Measurements from ENCODE around the gene TBC1D19. TPM values are rescaled to one million over a fixed set of nuclear protein-coding genes. Genes with fewer than 3 reads are reported as not detected.
"Not testable (repeated sequence)": the region's sequence is repeated elsewhere in the genome, so short reads cannot be mapped to it uniquely, and the experiment has no call there.

The TBC1D19 gene
- 8.8 and 11.7 TPM in 2 replicates for total RNA-seq

GRCh38 chr4:26583865-26584652 is at the start of gene TBC1D19:
Gene TBC1D19 (plus strand): TSS chr4:26584084. CDS start chr4:26584194, 110 bp downstream.
- DNase-seq (ENCODE audit: low read depth, low spot score) = peak; percentile 61

GRCh38 chr4:26542991-26543390 is 40.9 kb upstream of the TBC1D19 start:
- no peak for DNase-seq (ENCODE audit: low read depth, low spot score)

- DNase-seq (ENCODE audit: low read depth, low spot score) = no peak
Measured at GRCh38 chr4:26544421-26544820, 39.5 kb upstream of the TBC1D19 start.

GRCh38 chr4:26548379-26548778 is 35.5 kb upstream of the TBC1D19 start:
- not testable (repeated sequence) for DNase-seq (ENCODE audit: low read depth, low spot score)

GRCh38 chr4:26557164-26557563 is 26.7 kb upstream of the TBC1D19 start:
- no peak for DNase-seq (ENCODE audit: low read depth, low spot score)

- DNase-seq (ENCODE audit: low read depth, low spot score) = no peak
Measured at GRCh38 chr4:26558166-26558895, 25.6 kb upstream of the TBC1D19 start.

GRCh38 chr4:26566133-26566532 is 17.8 kb upstream of the TBC1D19 start:
- no peak for DNase-seq (ENCODE audit: low read depth, low spot score)

- peak; percentile 54 for DNase-seq (ENCODE audit: low read depth, low spot score)
Measured at GRCh38 chr4:26568446-26568994, 15.4 kb upstream of the TBC1D19 start.

- no peak for DNase-seq (ENCODE audit: low read depth, low spot score)
Measured at GRCh38 chr4:26570596-26570995, 13.3 kb upstream of the TBC1D19 start.

GRCh38 chr4:26573389-26573794 is 10.5 kb upstream of the TBC1D19 start:
- no peak for DNase-seq (ENCODE audit: low read depth, low spot score)

- no peak for DNase-seq (ENCODE audit: low read depth, low spot score)
Measured at GRCh38 chr4:26574563-26574962, 9.3 kb upstream of the TBC1D19 start.

GRCh38 chr4:26576231-26576739 is 7.6 kb upstream of the TBC1D19 start:
- DNase-seq (ENCODE audit: low read depth, low spot score) = no peak

- DNase-seq (ENCODE audit: low read depth, low spot score) = no peak
Measured at GRCh38 chr4:26577066-26577465, 6.8 kb upstream of the TBC1D19 start.

- DNase-seq (ENCODE audit: low read depth, low spot score) = no peak
Measured at GRCh38 chr4:26579169-26579568, 4.7 kb upstream of the TBC1D19 start.

GRCh38 chr4:26581341-26581740 is 2.5 kb upstream of the TBC1D19 start:
- not testable (repeated sequence) for DNase-seq (ENCODE audit: low read depth, low spot score)

GRCh38 chr4:26583538-26583864 is 383 bp upstream of the TBC1D19 start:
- DNase-seq (ENCODE audit: low read depth, low spot score) = no peak

- no peak for DNase-seq (ENCODE audit: low read depth, low spot score)
Measured at GRCh38 chr4:26584725-26585124, 841 bp downstream of the TBC1D19 start.

GRCh38 chr4:26589705-26590104 is 5.8 kb downstream of the TBC1D19 start:
- DNase-seq (ENCODE audit: low read depth, low spot score) = no peak

GRCh38 chr4:26590639-26591038 is 6.8 kb downstream of the TBC1D19 start:
- no peak for DNase-seq (ENCODE audit: low read depth, low spot score)

- DNase-seq (ENCODE audit: low read depth, low spot score) = not testable (repeated sequence)
Measured at GRCh38 chr4:26593557-26593956, 9.7 kb downstream of the TBC1D19 start.

- no peak for DNase-seq (ENCODE audit: low read depth, low spot score)
Measured at GRCh38 chr4:26594371-26594770, 10.5 kb downstream of the TBC1D19 start.

- no peak for DNase-seq (ENCODE audit: low read depth, low spot score)
Measured at GRCh38 chr4:26594778-26595177, 10.9 kb downstream of the TBC1D19 start.

Measured in pulmonary artery endothelial cell (primary cell).